Urothelium cell line (cell line): ENCODE data around the gene TJP3.
A peak's percentile ranks its signal among the peaks of the same experiment; 100 is the strongest.

Experiments
- DNase-seq: peaks from one replicate; pipeline ENCODE4 v3.0.0; 2011; ENCODE audit warnings: low spot score, mixed read lengths
- FAIRE-seq: peaks from 2 replicates; lab custom pipeline; 2011; peaks lifted over from hg19 to GRCh38; lab: Jason Lieb, UNC

Gene TJP3

DNA sequence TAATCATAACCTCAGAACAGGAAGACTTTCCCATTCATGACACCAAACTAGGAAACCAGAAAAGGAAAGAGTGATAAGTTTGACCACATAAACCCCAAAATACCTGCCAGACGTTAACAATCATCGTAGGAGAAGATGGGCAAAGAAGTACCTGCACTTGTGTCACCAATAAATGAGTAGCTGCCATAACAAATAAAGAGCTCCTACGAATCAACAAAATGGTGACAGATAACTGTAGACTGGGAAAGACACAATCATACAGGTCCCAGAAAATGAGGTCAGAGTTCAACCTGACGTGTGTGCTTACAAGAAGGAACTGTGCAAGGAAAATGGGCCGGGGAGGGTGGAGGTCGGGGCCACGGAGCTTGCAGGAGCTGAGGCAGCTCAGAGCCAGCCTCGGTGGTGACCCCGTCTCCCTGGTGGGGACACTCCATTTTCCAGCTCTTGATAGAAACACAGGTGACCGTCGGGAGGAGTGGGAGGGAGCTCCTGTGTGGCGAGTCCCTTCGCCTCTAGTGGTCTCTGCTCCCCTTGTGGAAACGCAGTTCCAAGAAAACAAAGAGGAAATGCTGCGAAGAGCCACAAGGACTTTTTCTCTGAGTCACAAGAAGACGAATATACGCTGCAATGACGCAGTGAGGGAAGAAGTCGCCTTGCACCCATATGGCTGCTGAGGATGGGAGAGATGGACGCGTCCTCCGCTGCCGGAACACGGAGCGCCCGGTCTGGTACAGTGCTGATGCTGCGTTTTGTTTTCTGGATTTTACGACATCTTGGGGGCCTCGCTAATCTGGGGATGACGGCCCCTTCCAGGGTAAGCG lies 17.4 kb upstream of the TJP3 start:
- FAIRE-seq (no peak), DNase-seq (no peak)

DNA sequence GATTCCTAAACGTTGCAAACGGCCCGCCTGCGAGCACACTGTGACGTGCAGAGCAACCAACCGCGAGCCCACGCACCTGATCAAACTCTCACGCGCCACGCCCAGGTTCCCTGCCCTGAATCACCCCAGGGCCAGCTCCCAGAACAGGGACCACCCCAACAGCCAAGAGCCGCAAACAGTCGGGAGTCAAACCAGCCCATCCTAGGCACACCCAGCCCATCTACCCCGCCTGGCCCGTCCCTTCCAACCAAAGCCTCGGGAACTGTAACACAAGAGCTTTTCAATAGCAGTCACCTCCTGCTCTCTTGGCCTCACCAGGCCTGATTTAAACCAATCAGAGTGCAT lies 16.8 kb upstream of the TJP3 start:
- DNase-seq = no peak
- FAIRE-seq = no peak

DNA sequence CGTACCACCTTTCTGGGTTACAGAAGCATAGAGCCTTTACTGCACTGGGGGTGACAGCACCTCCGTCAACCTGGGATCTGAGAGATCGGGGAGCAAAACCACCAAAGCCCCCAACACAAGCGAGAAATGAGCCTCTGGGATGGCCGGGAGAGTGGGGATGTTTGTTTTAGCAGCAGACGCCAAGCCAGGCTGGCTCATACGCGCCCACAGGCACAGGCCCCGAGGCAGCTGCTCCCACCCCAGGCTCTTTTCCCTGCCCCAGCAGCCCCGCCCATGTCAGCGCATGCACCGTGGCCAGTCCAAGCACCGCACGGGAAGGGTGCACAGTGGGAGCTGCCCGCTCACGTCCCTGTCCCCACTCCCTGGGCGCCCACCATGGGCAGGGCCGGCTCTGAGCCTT lies 16.5 kb upstream of the TJP3 start:
- FAIRE-seq = no peak
- DNase-seq = no peak

DNA sequence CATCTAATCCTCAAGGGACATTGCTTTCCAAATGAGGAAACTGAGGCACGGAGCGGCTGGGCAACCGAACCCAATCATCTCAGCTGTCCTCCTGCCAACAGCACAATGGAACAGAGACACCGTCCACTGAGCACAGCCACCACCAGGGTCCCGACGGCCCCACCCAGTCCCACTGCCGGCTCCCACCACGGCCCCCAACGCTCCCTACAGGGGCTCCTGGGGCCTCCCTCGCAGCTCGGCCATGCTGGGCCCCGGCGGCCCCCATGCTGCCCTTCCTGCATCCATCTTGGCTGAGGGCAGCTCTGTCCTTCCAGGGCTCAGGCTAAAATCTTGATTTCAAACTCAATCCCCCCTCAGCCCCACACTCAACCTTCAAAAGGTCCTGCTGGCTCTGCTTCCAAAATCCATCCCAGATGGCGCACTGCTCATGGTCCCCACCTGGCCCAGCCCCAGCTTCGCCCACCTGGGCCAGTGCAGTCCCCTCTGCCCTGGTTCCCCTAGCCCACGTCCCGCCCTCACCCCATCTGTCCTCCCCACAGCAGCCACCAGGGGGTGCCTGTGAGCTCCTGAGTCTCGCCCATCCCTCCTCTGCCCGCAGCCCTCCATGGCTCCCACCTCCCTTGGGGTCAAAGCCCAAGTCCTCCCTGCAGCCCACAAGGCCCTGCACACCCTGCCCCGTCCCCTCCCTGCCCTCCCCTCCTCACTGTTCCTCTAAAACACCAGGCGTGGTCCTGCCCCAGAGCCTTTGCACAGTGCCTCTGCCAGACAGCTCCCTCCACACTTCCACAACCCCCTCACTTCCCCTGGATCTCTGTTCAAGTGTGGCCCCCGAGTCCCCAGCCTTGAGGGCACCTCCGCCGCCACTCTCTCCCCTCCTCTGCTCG lies 15.8 kb upstream of the TJP3 start:
- FAIRE-seq = no peak
- DNase-seq = no peak

DNA sequence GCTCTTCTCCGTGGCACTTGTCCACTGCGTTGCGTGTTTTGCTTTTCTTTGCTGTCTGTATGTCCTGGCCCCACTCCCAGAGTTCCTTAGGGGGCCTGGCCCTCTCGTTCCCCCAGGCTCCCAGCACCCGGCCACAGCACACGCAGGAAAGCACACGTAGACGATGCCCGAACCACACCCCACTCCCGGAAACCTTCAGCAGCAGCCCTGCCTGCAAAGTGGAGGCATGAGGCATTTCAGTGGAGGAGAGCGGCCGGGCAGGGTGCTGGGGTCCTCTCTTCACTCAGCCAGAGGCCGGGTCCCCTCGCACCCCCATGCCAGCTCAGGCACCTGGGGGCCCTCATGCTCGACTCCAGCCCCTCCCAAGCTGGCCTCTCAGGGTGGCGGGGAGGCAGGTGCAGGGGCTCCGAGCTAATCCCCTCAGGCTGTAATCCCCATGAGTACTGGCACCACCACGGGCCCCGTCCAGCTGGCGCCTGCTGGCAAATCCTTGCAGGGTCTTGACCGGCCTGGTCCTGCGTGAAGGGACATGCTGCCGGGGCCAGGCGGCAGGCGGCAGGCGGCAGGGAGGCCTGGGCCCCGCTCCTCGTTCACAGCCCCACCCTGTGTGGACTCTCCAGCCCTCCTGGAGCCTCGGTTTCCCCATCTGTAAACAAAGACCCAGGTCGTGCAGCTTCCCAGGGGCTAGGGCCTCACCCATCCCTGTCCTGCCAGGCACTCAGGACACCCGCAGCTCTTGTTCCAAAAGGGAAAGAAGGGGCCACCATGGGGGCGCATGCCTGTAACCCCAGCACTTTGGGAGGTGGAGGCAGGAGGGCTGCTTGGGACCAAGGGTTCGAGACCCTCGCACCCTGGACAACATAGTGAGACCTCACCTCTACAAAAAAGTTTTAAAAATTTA lies 14.9 kb upstream of the TJP3 start:
- no peak for DNase-seq
- FAIRE-seq = no peak

DNA sequence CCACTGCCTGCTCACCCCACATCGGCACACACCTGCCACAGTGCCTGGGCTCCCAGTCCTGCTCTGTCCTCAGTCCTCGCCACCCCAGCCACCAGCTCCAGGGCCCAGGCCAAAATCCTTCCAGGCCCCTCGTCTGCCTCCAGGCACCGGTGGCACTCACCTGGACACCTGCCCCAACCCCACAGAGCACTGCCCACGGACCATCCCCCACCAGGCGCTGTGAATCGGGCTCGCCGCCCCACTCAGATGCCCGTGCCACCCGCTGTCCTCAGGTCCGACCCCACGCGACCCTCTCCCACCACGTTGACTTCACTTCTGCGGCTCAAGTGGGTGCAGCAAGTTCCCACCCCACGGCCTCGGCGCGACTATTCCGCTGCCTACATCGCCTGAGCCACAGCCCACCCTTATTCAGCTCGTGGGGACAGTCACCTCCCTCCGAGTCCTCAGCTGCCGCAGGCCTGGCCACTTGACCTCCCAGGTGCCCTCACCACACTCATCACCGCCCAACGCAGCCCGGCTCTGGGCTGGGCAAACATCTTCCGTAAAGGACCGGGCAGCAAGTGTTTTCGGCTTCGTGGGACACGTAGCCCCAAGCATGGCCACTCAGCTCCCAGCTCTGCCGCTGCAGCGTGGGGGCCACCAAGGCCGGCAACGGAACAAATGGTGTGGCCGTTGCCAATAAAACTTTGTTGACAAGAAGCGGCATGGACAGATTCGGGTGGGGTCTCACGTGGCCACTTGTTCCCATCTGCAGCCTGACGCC lies 13.6 kb upstream of the TJP3 start:
- no peak for DNase-seq
- FAIRE-seq = no peak

DNA sequence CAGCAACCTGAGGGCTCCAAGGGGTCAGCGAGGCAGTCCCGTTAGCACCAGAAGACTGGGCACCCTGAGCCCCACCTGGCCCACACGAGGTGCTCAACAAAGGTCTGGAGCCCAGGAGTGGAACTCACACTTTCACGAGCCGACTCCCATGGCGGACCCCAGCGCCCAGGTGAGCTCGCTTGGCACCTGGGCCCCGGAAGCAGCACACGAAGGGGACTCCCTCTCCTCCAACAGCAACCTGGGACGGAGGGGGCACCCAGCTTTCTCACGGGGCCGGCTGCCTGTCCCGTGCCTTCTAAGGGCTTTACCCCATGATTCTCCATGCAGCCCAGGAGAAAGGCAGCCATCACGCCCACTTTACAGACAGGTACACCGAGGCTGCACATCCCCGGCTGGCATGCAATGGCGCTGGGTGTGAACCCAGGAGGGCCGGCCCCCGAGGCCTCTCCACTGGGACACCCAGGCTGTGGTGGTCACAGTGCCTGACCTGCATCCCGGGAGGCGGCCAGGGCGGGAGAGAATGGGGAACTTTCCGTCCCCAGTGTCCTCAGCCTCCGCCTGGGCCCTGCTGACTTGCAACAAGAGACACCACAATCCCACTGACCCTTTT lies 13.0 kb upstream of the TJP3 start:
- DNase-seq = no peak
- no peak for FAIRE-seq

DNA sequence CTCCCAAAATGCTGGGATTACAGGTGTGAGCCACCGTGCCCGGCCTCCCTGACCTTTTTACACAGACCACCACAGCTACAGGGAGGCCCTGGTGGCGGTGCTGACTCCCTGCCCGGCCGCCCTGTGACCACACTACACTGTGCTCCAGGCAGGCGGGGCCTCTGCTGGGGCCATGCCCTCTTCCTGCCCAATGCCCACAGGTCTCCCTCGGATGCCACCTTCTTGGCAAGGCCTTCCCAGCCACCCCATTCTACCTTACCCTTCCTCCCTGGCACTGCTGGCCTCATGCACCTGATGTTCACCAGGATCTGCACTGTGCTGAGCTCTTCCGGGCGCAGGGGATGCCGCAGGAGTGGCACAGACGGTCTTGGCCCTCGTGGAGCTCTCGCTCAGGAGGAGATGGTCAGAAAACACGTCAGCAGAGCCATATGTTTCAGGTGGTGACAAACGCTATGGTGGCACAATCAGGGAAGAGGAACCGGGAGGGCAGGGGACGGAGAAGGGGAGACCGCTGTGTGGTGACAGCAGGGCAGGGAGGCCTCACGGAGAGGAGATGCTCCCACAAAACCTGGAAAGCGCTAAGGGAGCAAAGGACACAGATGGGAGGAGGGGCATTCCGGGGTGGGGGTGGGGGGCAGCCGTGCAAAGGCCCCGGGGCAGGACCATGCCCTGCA lies 12.1 kb upstream of the TJP3 start:
- FAIRE-seq (no peak), DNase-seq (no peak)

DNA sequence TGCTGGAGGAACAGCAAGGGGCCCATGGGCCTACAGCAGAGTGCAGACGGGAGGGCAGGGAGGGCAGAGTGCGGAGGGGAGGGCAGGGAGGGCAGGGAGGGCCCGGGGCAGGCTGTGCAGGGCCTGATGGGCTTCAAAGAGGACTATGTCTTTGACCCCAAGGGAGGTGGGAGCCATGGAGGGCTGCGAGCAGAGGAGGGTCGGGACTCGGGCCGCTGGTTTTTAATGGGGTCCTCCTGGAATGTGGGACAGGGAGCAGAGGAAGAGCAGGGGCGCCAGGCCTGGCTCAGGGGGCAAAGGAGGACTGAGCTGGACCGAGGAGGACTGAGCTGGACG lies 11.6 kb upstream of the TJP3 start:
- DNase-seq (no peak), FAIRE-seq (no peak)

DNA sequence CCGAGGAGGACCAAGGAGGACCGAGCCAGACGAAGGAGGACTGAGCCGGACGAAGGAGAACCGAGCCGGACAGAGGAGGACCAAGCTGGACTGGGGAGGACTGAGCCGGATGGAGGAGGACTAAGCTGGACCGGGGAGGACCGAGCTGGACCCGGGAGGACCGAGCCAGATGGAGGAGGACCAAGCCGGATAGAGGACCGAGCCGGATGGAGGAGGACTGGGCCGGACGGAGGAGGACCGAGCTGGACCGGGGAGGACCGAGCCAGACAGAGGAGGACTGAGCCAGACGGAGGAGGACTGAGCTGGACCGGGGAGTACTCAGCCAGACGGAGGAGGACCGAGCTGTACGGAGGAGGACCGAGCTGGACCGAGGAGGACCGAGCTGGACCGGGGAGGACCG lies 11.1 kb upstream of the TJP3 start:
- FAIRE-seq = no peak
- DNase-seq = no peak

DNA sequence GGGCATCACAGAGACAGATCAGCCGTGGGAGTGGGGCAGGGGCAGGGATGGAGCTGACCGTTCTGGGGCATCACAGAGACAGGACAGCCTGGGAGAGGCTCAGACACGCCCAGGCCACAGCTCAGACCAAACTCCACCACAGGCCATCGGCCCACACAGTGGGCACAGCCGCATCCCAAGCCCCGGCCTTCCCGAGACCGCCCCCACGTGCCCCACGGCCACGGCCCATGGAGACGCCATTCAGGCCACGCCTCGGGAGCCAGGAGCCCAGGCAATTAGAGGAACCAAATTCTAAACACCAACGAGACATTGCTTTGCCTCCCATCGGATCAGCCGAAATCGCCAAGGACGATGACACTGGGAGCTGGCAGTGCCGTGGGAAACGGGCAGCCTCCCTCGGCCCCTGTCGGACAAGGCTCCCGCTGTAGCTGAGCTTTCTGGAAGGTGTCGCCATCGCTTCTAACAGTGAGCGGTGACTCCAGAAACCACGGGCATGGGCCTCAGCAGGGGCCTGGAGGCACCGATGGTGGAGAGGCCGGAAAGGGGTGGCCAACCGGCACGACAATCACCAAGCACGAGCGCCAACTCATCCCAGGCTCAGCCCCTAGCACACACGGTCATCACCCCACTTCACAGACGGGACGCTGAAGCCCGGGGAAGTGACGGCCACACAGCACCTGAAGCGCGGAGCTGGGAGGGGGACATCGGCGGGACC lies 10.4 kb upstream of the TJP3 start:
- DNase-seq (no peak), FAIRE-seq (no peak)

DNA sequence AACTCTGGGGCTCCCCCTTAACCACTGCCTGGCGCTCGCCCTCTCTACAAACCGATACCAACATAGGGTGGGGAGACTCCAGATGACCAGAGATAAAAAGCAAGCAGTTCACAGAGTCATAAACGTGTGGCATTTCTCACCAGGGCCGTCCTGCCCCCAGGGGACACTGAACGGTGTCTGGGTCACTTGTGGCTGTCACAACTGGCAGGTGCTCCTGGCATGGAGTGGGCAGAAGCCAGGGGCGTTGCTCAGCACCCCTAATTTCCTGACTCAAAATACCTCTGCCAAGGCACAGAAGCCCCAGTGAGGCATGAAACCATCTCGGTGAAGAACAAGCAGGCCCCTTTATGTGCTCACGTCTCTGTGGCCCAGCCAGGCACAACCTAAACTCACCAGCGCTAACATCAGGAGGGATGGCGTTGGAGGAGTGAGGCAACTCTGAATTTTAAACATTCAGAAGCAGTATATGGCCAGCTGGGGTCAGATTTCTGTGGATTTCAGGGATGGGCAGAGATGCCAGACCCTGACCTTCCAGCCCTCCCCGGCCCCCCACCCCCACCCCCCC lies 9.7 kb upstream of the TJP3 start:
- FAIRE-seq = no peak
- no peak for DNase-seq

DNA sequence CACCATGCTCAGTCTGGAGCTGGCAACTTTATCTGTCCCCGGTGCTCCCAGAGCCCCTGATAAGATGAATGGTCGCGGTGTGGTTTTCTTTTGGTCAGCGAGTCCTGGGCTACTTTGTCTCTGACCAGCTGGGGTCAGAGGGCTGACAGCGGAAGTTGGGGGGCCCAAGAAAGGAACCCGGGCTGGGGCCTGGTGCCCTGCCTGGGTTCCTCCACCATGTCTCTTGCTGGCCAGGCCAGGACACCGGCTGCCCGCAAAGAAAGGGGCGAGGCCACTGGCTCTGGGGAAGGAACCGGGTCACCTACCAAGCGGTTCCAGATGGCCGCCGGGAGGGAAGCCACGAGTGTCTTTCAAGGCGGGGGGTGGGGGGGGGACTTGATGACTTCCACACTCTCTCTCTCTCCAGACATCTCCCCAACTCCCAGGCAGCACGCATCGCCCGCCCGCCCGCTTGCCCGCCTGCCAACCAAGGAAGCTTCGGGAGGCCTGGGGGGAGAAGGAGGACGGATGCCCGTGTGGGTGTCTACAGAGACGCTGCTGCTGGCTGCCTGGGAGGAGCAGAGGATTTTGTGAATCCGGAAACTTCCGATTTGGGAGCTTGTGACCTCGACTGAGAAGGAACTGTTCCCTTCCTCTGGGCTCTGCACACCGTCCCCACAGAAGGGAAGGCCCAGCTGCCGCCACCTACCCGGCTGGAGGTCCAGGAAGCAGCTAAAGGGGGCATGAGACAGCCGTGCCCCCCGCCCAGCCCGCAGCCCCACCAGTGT lies 9.0 kb upstream of the TJP3 start:
- no peak for DNase-seq
- no peak for FAIRE-seq

DNA sequence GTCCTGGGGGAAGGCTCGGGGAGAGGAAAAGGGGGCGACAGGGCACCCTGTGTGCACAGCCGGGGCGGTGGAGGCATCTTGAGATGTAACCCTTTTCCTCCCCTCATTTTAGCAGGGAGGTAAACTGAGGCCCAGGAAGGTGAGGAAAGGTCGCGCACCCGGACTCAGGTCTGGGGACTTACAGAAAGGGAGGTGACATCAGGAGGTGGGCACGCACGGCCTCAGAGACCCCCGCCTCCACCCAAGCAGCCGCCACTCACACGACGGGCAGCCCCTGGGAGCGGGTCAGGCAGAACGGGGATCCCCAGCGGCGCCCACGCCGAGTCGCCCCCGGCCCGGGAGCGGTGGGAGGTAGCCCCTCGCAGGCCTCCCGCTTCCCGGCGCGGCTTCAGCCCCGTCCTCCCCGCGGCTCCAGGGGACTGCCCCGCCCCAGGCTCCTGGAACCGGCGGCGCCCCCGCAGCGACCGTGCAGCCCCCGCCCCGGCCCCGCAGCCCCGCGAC lies 8.4 kb upstream of the TJP3 start:
- no peak for FAIRE-seq
- DNase-seq = no peak

DNA sequence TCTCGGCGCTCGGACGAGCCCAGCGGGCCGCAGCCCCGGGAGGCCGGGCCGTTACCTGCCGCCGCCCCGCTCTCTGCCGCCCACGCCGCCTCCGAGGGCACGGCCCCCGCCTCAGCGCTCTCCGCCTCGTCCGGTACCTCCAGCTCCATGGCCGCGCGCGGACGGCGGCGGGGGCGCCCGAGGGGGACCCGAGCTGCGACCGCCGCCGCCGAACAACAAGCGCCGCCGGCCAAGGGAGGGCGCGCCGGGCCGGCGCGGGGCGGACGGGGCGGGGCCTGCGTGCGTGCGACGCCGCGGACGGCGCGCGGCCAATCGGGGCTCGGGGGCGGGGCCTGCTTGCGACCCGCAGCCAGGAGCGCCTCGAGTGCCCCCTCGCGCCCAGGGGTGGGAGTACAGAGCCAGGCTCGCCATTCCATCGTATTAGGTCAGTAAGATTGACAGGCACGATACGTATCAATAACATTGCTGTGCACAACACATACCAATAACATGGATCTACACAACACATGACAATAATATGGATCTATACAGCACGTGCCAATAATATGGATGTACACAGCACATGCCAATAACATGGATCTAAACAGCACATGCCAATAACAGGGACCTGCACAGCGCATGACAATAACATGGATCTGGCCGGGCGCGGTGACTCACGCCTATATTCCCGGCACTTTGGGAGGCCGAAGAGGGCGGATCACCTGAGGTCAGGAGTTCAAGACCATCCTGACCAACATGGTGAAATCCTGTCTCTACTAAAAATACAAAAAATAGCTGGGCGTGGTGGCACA lies 7.7 kb upstream of the TJP3 start, which contains the start of gene PIP5K1C:
Gene PIP5K1C, minus strand, starts transcription at position 227 of the 791 bp plus-strand sequence. Its CDS starts 78 bp downstream, at position 149.
- peak; percentile 94 for DNase-seq
- FAIRE-seq = no peak

DNA sequence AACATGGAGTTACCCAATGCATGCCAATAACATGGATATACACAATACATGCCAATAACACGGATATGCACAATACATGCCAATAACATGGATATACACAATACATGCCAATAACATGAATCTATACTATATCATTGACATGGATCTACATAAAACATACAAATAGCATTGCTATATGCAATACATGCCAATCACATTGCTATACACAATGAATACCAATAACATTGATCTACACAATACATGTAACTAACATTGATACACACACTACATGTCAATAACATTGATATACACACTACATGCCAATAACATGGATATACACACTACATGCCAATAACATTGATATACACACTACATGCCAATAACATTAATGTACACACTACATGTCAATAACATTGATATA lies 7.0 kb upstream of the TJP3 start:
- FAIRE-seq = no peak

DNA sequence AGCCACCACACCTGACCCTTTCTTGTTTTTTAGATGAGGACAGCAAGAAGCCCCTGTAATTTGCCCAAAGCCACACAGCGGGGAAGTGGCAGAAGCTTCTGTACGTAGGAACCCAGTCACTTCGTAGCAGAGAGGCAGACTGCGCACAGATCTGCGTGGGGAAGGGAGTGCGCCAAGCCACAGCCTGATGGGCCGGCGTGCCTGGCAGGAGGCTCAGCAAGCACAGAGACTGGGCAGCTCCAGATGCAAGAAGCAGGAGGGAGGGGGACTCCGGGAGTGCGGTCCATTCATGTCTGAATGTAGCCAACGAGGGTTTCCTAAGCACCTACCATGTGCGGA lies 347 bp upstream of the TJP3 start:
- DNase-seq (no peak), FAIRE-seq (no peak)

More for the DNA sequence above, 7.0 kb upstream of the TJP3 start:
- no peak for DNase-seq
